GM08714 (cell line): ENCODE measurements around the gene CALR.
"Not testable (repeated sequence)": the region's sequence is repeated elsewhere in the genome, so short reads cannot be mapped to it uniquely, and the experiment has no call there.

ENCODE experiments used
- H3K4me3 ChIP-seq: fragments of 200-500 bp; sonication (Bioruptor generic); 2 replicates; pipeline ENCODE4 v1.5.1; 2014; ENCODE audit warnings: mild to moderate bottlenecking, low read length, inconsistent platforms
- ZNF274 ChIP-seq: IDR thresholded peaks from 2 replicates; pipeline ENCODE4 v1.6.1; 2012; ENCODE audit warnings: mild to moderate bottlenecking, low read depth, low read length

CALR gene

GRCh38 chr19:12944104-12944674, 5.8 kb downstream of the CALR start:
- TF ChIP-seq ZNF274 = no peak
- H3K4me3 ChIP-seq = no peak overlapping the region; the same call in 1 of the 2 replicates

GRCh38 chr19:12945479-12946091, 7.2 kb downstream of the CALR start, which contains the start of gene RAD23A:
Gene RAD23A, plus strand, starts transcription at chr19:12945862. Its CDS starts 87 bp downstream, at chr19:12945949.
- no peak for TF ChIP-seq ZNF274
- H3K4me3 ChIP-seq = peak within 1 kb of the TSS; percentile 97

- no peak for TF ChIP-seq ZNF274
- H3K4me3 ChIP-seq = peak overlapping the region; percentile 97
These were observed 7.8 kb downstream of the CALR start for GRCh38 chr19:12946092-12946721.

GRCh38 chr19:12946731-12947496, 8.5 kb downstream of the CALR start:
- no peak for TF ChIP-seq ZNF274
- peak overlapping the region; percentile 97 for H3K4me3 ChIP-seq

- TF ChIP-seq ZNF274 = no peak
- H3K4me3 ChIP-seq = no peak overlapping the region
These were observed 9.5 kb downstream of the CALR start for GRCh38 chr19:12947702-12948611.

GRCh38 chr19:12948612-12949362, 10.4 kb downstream of the CALR start:
- H3K4me3 ChIP-seq = no peak overlapping the region
- TF ChIP-seq ZNF274 = no peak

GRCh38 chr19:12949363-12950283, 11.2 kb downstream of the CALR start:
- no peak overlapping the region for H3K4me3 ChIP-seq
- TF ChIP-seq ZNF274 = no peak

GRCh38 chr19:12952050-12952449, 13.6 kb downstream of the CALR start:
- not testable (repeated sequence) for H3K4me3 ChIP-seq

- no peak for TF ChIP-seq ZNF274
- H3K4me3 ChIP-seq = no peak overlapping the region
These were observed 14.2 kb downstream of the CALR start for GRCh38 chr19:12952488-12953137.

GRCh38 chr19:12953138-12953798, 14.9 kb downstream of the CALR start:
- TF ChIP-seq ZNF274 = no peak

More at GRCh38 chr19:12953138-12953798, 14.9 kb downstream of the CALR start:
- H3K4me3 ChIP-seq = no peak overlapping the region
